K562 (cell line): ENCODE data around the gene EFCAB5. TPM values are rescaled to one million over a fixed set of nuclear protein-coding genes. Genes with fewer than 3 reads are reported as not detected.
A peak's percentile ranks its signal among the peaks of the same experiment; 100 is the strongest.

Experiments
- ATAC-seq: fragments of 200-7000 bp; cut with Tn5 transposase; 3 replicates; pipeline ENCODE4 v1.9.1; 2020; ENCODE audit warnings: moderate library complexity
- BruUV-seq: library from RNA; stranded (reverse); fragments of 400-500 nt; replicated peaks from 2 replicates; lab custom pipeline; 2021; lab: Mats Ljungman, UMichigan
- CTCF ChIA-PET: fragments of 300-600 bp; formaldehyde crosslinking; extraction: SDS; loops from one replicate; lab custom pipeline; 2021; ENCODE audit warnings: low intra/inter-chr PET ratio; lab: Yijun Ruan, JAX
- POLR2A ChIA-PET: fragments of 300-600, 350-650 bp; sonication (Branson Sonifier 250); formaldehyde crosslinking; extraction: SDS; loops from one replicate; lab custom pipeline; 2021; ENCODE audit warnings: antibody characterized with exemption, inconsistent platforms; lab: Yijun Ruan, JAX
- DNase-seq, 4 experiments: peaks; one replicate each; pipeline versions ENCODE4 v3.0.0 to v3.0.0-alpha.2; 2011 to 2018; ENCODE audit warnings: low spot score in 3 of 4, mixed read lengths in 3 of 4; ENCODE audit errors: extremely low read depth in 1 of 4
- FAIRE-seq: peaks from 2 replicates; lab custom pipeline; 2011; peaks lifted over from hg19 to GRCh38; lab: Jason Lieb, UNC
- H2AFZ ChIP-seq: 2 replicates; pipeline ENCODE4 v1.6.0; 2011; ENCODE audit warnings: low read depth, low read length, control low read depth, inconsistent platforms
- H3K27ac ChIP-seq: fragments of 200-600 bp; 3 replicates; pipeline ENCODE4 v1.8.0; 2011; ENCODE audit warnings: low read depth, mild to moderate bottlenecking, control low read depth, inconsistent platforms, low read length, moderate library complexity, mixed read lengths; ENCODE audit errors: extremely low read depth
- H3K27me3 ChIP-seq, 2 experiments: fragments of 300-600 bp in 1 of 2; 2 replicates in 1 of 2; 3 replicates in 1 of 2; pipeline versions ENCODE4 v1.6.0 to v1.8.0; 2011; ENCODE audit warnings: inconsistent platforms in 2 of 2, low read length in 2 of 2, mild to moderate bottlenecking in 1 of 2, mixed read lengths in 1 of 2, moderate library complexity in 1 of 2; ENCODE audit not compliant: control insufficient read depth in 2 of 2, insufficient read depth in 2 of 2
- H3K36me3 ChIP-seq: fragments of 300-600 bp; 3 replicates; pipeline ENCODE4 v1.8.0; 2011; ENCODE audit warnings: mild to moderate bottlenecking, low read length, inconsistent platforms; ENCODE audit not compliant: control insufficient read depth, insufficient read depth
- H3K4me1 ChIP-seq, 2 experiments: fragments of 200-600 bp in 1 of 2; replicated peaks in 1 of 2; 2 replicates in 1 of 2; 3 replicates in 1 of 2; pipeline versions ENCODE4 v1.5.1 to v1.8.0; 2011; ENCODE audit warnings: inconsistent platforms in 2 of 2, low read length in 2 of 2, mild to moderate bottlenecking in 1 of 2, mixed read lengths in 1 of 2, moderate library complexity in 1 of 2; ENCODE audit not compliant: control insufficient read depth in 2 of 2, insufficient read depth in 2 of 2
- H3K4me2 ChIP-seq: 2 replicates; pipeline ENCODE4 v1.6.1; 2011; ENCODE audit warnings: low read length, control low read depth, inconsistent platforms, mixed read lengths; ENCODE audit not compliant: insufficient read depth
- H3K4me3 ChIP-seq: fragments of 200-600 bp; sonication (generic), shearing (Covaris generic); 2 replicates; pipeline ENCODE4 v1.5.1; 2016; ENCODE audit warnings: control low read depth, inconsistent platforms
- H3K79me2 ChIP-seq: fragments of 200-600 bp; 3 replicates; pipeline ENCODE4 v1.8.0; 2011; ENCODE audit warnings: low read length, inconsistent platforms; ENCODE audit not compliant: control insufficient read depth, insufficient read depth
- H3K9ac ChIP-seq, 2 experiments: 2 replicates each; pipeline versions ENCODE4 v1.6.0 to v1.6.1; 2011; ENCODE audit warnings: low read depth in 2 of 2, low read length in 2 of 2, control low read depth in 1 of 2, inconsistent platforms in 1 of 2, mild to moderate bottlenecking in 1 of 2, mixed read lengths in 1 of 2; ENCODE audit not compliant: insufficient read depth in 1 of 2
- H3K9me1 ChIP-seq: one replicate; pipeline ENCODE4 v1.6.0; 2011; ENCODE audit warnings: inconsistent platforms, mild to moderate bottlenecking, low read length, moderate library complexity; ENCODE audit not compliant: control insufficient read depth, insufficient read depth
- H3K9me3 ChIP-seq: replicated peaks from 2 replicates; pipeline ENCODE4 v1.5.1; 2011; ENCODE audit warnings: low read depth, low read length, inconsistent platforms; ENCODE audit not compliant: control insufficient read depth, insufficient read depth
- H4K20me1 ChIP-seq: replicated peaks from 2 replicates; pipeline ENCODE4 v1.6.1; 2011; ENCODE audit warnings: low read length, inconsistent platforms, mixed read lengths; ENCODE audit not compliant: control insufficient read depth, insufficient read depth
- ZBTB40 ChIP-seq, 2 experiments: fragments of 450-650 bp in 1 of 2; sonication (generic) in 1 of 2; formaldehyde crosslinking in 1 of 2; IDR thresholded peaks; 2 replicates each; pipeline versions ENCODE4 v1.7.1 to v1.9.0; 2016 to 2022; ENCODE audit warnings: inconsistent platforms in 1 of 2, mild to moderate bottlenecking in 1 of 2, missing genetic modification reagents in 1 of 2
- ZC3H11A ChIP-seq: IDR thresholded peaks from 2 replicates; pipeline ENCODE4 v1.6.1; 2012; ENCODE audit warnings: low read depth, low read length, improper control_type of control experiment
- ZNF398 ChIP-seq: fragments of 250-450 bp; sonication (Bioruptor Pico); IDR thresholded peaks from 2 replicates; pipeline ENCODE4 v1.8.0; 2021; ENCODE audit warnings: moderate library complexity, mild to moderate bottlenecking, inconsistent platforms
- ZNF511 ChIP-seq: sonication (generic); formaldehyde crosslinking; IDR thresholded peaks from 2 replicates; pipeline ENCODE4 v1.8.0; 2022; ENCODE audit warnings: mild to moderate bottlenecking, missing genetic modification reagents
- in situ Hi-C: fragments of 300-500 bp; cut with MboI; formaldehyde crosslinking; loops from 4 replicates; pipeline ENCODE4 v1.15.0; 2018; ENCODE audit warnings: inconsistent platforms, mixed read lengths
- intact Hi-C: fragments of 100-400 bp; cut with micrococcal nuclease; formaldehyde crosslinking; loops from 2 replicates; pipeline ENCODE4 v1.14.2; 2022
- polyA plus RNA-seq, 8 experiments: library from polyadenylated mRNA; depleted of rRNA in 4 of 8; stranded (reverse) in 5 of 8; unstranded in 3 of 8; fragments of >200 nt; fragmentation: Nextera tagmentation in 2 of 8; fragmentation: Illumina TruSeq in 1 of 8; extraction: Ambion mirVana in 2 of 8; extraction: Trizol in 1 of 8; gene quantifications; 2 replicates each; pipeline versions ENCODE4 v1.2.1 to v1.2.3, GENCODE V29; 2011 to 2014; ENCODE audit warnings: inconsistent platforms in 1 of 8, missing spikeins in 1 of 8
- total RNA-seq, 7 experiments: library from RNA; depleted of rRNA in 6 of 7; stranded (reverse); fragments of >200 nt in 6 of 7; fragmentation: Illumina TruSeq in 2 of 7; extraction: Trizol in 2 of 7; gene quantifications; 2 replicates each; pipeline versions ENCODE4 v1.2.1 to v1.2.3, GENCODE V29; 2011 to 2021; ENCODE audit warnings: low replicate concordance in 1 of 7

The EFCAB5 gene
- total and polyA plus RNA-seq, 9 of the 15 experiments (the other 6 are each of a cell fraction or from before 2014, with no cell fraction given), result 0.06 to 0.11 TPM; not detected in 7

GRCh38 chr17:30112794-30113193 is 171.4 kb downstream of the EFCAB5 start (continued):
- no peak for TF ChIP-seq ZC3H11A

- H3K4me1 ChIP-seq, result peaks cover 3 to 4% of the 10 kb centered on the region in 2 experiments; a peak in 2 of 5 replicates
- H3K9me1 ChIP-seq, result no peaks in the 10 kb centered on the region
- H3K9ac ChIP-seq, result no peak overlapping the region
- FAIRE-seq (no peak), DNase-seq (no peak), ATAC-seq (no peak)
- H3K4me2 ChIP-seq, result no peak overlapping the region
- H3K79me2 ChIP-seq, result peaks cover 21% of the 10 kb centered on the region
- H3K9me3 ChIP-seq, result no peaks in the 10 kb centered on the region
- BruUV-seq, result no TSS peak
- H3K36me3 ChIP-seq, result peaks cover 5% of the 10 kb centered on the region; the same call in 1 of the 3 replicates
- POLR2A ChIA-PET, result interaction anchor here (1.3 to 2.8 kb wide), 2 partner anchors 8 to 14 kb away, joined by 4 to 14 read pairs; no protein-coding TSS in a partner anchor
- H3K4me3 ChIP-seq, result no peak overlapping the region
- in situ Hi-C loops, result loop anchor here (10.0 kb wide), 1 partner anchor 162 kb away; no protein-coding TSS in a partner anchor
- peak overlapping the region; percentile 1; the same call in 1 of the 2 replicates for H2AFZ ChIP-seq
- H3K27me3 ChIP-seq, result no peaks in the 10 kb centered on the region
- intact Hi-C loops, result no loop called here
- CTCF ChIA-PET, result no interaction called here
- TF ChIP-seq ZNF398 (CRISPR knock-in tag), result no peak
- TF ChIP-seq ZNF511 (CRISPR knock-in tag), result no peak
- TF ChIP-seq ZBTB40 (IDR thresholded peaks at IDR 0.05), result peak; percentile 85
- no peak for TF ChIP-seq ZBTB40 (CRISPR knock-in tag; IDR thresholded peaks at IDR 0.05)
- TF ChIP-seq ZC3H11A, result no peak
- TF ChIP-seq, all 486 proteins: peak for 1
- H3K27ac ChIP-seq, result no peak overlapping the region
- no peaks in the 10 kb centered on the region for H4K20me1 ChIP-seq
These were observed 171.8 kb downstream of the EFCAB5 start for GRCh38 chr17:30113213-30113612.
